Transverse colon (tissue), 4 donors: ENCODE data around the gene FAM120B.

ENCODE experiments used
- CTCF ChIP-seq, 5 experiments: fragments of 200-600 bp in 3 of 5; fragments of 450-650 bp in 2 of 5; sonication (generic) in 3 of 5; IDR thresholded peaks; 1 replicate in 2 of 5; 2 replicates in 3 of 5; pipeline ENCODE4 v1.5.1; 2016 to 2017; ENCODE audit warnings: antibody characterized with exemption in 5 of 5, inconsistent platforms in 3 of 5, mild to moderate bottlenecking in 2 of 5, moderate library complexity in 1 of 5
- POLR2A ChIP-seq: fragments of 450-650 bp; IDR thresholded peaks from one replicate; pipeline ENCODE4 v1.6.1; 2016; ENCODE audit warnings: antibody characterized with exemption, mild to moderate bottlenecking, moderate library complexity
- POLR2AphosphoS5 ChIP-seq, 3 donors: sonication (generic); formaldehyde crosslinking; IDR thresholded peaks; one replicate each; pipeline ENCODE4 v1.6.1; 2016; ENCODE audit warnings: antibody characterized with exemption in 3 of 3

DNA sequence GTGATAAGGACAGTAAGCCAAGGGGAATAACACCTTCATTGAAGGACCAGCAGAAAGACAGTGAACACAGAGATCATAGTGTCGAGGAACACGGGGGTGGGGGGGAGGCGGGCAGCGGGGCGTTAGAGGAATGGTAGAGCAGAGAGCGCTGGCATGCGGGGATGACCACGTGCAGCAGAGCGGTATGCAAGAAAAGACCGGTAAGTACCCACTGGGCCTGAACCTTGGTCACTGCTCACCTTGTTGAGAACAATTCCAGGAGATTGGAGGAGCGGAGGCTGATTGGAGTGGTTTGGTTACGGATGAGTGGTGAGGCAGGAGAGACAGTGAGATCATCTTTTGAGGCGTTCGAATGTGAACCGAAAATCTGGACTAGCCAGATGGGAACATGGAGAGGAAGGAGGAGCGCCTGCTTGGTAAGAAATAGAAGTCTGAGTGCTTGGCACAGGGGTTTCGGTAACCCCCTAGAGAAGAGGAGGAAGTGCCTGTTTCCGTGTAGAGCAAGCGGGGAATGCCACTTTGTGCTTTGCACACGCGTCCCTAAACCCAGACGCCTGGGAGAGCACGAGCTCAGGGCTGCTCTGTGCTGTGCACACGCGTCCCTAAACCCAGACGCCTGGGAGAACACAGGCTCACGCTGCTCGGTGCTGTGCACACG lies 70.0 kb downstream of the FAM120B start:
- no peak for TF ChIP-seq POLR2A
- no peak for TF ChIP-seq CTCF (IDR thresholded peaks at IDR 0.05)
- TF ChIP-seq POLR2AphosphoS5 (IDR thresholded peaks at IDR 0.05) = no peak
